GM12873 (cell line): ENCODE data around the gene PRR19.
A peak's percentile ranks its signal among the peaks of the same experiment; 100 is the strongest.

ENCODE experiments used
- CTCF ChIP-seq: IDR thresholded peaks from 2 replicates; pipeline ENCODE4 v1.5.1; 2012; ENCODE audit warnings: low read depth, mild to moderate bottlenecking, moderate library complexity, low read length, control low read depth; ENCODE audit not compliant: insufficient read depth; ENCODE audit errors: missing control alignments

PRR19 gene

GRCh38 chr19:42292042-42292960 is 9.6 kb upstream of the PRR19 start:
- no peak for TF ChIP-seq CTCF

DNA sequence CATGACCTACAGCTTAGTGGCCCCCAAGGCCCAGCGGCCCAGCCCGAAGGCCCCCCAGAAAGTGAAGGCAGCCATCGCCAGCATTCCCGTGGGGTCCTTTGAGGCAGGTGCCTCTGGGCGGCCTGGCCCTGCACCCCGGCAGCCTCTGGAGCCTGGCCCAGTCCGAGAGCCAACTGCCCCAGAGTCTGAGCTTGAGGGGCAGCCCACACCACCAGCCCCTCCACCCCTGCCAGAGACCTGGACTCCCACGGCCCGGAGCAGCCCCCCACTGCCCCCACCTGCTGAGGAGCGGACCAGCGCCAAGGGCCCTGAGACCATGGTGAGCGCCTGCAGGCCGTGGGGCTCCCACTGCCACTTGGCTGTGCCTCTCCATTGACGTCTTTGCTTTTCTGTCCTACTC is 9.0 kb upstream of the PRR19 start:
- no peak for TF ChIP-seq CTCF

GRCh38 chr19:42293540-42293939 is 8.4 kb upstream of the PRR19 start:
- no peak for TF ChIP-seq CTCF

DNA sequence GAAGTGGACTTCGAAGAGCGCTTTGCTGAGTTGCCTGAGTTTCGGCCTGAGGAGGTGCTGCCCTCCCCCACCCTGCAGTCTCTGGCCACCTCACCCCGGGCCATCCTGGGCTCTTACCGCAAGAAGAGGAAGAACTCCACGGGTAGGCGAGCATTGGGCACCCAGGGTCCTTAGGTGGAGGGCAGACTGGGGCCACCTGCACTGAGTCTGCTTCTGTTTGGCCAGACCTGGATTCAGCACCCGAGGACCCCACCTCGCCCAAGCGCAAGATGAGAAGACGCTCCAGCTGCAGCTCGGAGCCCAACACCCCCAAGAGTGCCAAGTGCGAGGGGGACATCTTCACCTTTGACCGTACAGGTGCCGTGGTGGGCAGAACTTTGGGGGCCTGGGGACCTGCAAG is 8.0 kb upstream of the PRR19 start:
- TF ChIP-seq CTCF = no peak

DNA sequence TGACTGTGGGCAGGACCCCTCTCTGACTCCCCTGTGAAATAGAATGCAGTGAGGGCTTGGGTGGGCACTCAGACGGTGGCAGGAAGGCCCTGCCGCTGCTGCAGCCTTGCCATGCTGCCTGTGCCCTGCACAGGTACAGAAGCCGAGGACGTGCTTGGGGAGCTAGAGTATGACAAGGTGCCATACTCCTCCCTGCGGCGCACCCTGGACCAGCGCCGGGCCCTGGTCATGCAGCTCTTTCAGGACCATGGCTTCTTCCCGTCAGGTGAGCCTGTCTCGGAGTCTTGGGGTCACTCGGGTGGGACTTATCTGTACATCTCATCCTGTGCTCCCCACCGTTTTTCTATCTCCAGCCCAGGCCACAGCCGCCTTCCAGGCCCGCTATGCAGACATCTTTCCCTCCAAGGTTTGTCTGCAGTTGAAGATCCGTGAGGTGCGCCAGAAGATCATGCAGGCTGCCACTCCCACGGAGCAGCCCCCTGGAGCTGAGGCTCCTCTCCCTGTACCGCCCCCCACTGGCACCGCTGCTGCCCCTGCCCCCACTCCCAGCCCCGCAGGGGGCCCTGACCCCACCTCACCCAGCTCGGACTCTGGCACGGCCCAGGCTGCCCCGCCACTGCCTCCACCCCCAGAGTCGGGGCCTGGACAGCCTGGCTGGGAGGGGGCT is 7.3 kb upstream of the PRR19 start:
- TF ChIP-seq CTCF = no peak

DNA sequence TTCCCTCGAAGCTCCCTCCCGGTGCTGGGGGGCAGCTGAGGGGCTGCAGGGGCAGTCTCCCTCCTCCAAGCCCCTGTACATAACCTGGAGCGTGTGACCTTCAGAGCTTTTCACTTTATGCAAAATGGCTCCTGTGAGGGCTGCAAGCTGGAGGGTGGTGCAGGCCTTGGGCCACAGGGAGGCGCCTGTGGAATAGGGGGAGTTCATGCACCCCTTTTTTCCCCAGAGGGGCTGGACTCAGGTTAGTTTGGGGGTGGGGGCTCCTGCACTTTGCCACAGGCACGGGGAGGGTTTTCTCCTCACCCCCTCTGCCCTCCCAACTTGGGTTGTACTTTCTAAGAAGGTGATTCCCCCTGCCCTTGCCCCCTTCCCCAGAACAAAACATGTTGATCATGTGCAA is 6.6 kb upstream of the PRR19 start:
- no peak for TF ChIP-seq CTCF

DNA sequence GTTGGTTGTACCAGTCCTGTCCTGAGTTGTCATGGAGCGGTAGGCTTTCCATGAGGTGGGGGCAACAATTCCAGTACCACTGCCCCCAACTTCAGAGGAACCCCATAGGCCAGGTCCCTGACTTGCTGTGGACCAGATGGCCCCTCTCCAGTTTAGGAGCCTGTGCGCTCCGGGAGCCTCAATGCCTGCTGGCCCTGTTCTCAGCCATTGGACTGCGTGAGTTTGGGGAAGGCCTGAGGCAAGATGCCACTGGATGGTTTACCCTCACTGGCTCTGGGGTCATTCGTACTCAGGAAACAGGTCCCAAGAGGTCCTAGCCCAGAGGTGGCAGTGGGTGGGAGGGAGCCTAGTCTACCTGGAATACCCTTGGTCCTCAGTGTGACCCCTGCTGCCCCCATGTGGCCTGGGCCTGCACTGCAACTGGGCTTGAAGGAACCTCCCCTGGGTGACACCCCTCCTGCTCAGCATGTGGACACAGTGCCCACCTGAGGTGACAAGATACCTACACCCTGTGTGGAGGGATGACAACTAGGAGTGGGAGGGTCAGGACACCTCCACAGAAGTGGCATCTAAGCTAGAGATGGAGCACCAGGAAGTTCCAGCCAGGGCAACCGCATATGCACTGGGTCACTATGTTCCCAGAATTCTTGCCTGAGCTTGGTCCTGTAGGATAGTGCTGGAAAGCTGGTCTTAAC is 6.0 kb upstream of the PRR19 start:
- peak; percentile 100 for TF ChIP-seq CTCF
